HepG2 (cell line): ENCODE data around the gene CDO1. TPM values are rescaled to one million over a fixed set of nuclear protein-coding genes. Genes with fewer than 3 reads are reported as not detected.

ENCODE experiments used
- ATF7-NPFF ChIP-seq: sonication (generic); formaldehyde crosslinking; IDR thresholded peaks from 2 replicates; pipeline ENCODE4 v1.8.1; 2023; ENCODE audit warnings: mild to moderate bottlenecking, low read depth, missing genetic modification reagents, moderate library complexity
- EED ChIP-seq: sonication (generic); formaldehyde crosslinking; IDR thresholded peaks from 2 replicates; pipeline ENCODE4 v1.5.0; 2020; ENCODE audit warnings: mild to moderate bottlenecking, missing genetic modification reagents
- JUND ChIP-seq: sonication (generic); formaldehyde crosslinking; IDR thresholded peaks from 2 replicates; pipeline ENCODE4 v1.8.0; 2022; ENCODE audit warnings: mild to moderate bottlenecking, missing genetic modification reagents
- NFE2L2 ChIP-seq: fragments of 150-350 bp; IDR thresholded peaks from 2 replicates; pipeline ENCODE4 v1.6.1; 2014; ENCODE audit warnings: low read length
- NRL ChIP-seq: sonication (generic); formaldehyde crosslinking; IDR thresholded peaks from 2 replicates; pipeline ENCODE4 v1.5.0; 2020; ENCODE audit warnings: missing genetic modification reagents, mild to moderate bottlenecking, moderate library complexity, borderline replicate concordance
- SIX4 ChIP-seq: sonication (generic); formaldehyde crosslinking; IDR thresholded peaks from 2 replicates; pipeline ENCODE4 v1.4.0; 2020; ENCODE audit warnings: missing genetic modification reagents
- SMC3 ChIP-seq: IDR thresholded peaks from 2 replicates; pipeline ENCODE4 v1.6.1; 2011; ENCODE audit warnings: low read length, improper control_type of control experiment
- WIZ ChIP-seq: sonication (generic); formaldehyde crosslinking; IDR thresholded peaks from 2 replicates; pipeline ENCODE4 v1.5.1; 2020; ENCODE audit warnings: mild to moderate bottlenecking, missing genetic modification reagents
- ZBTB8A ChIP-seq: sonication (generic); formaldehyde crosslinking; IDR thresholded peaks from 2 replicates; pipeline ENCODE4 v1.4.0; 2020; ENCODE audit warnings: mild to moderate bottlenecking, low read depth, missing genetic modification reagents, borderline replicate concordance
- ZNF326 ChIP-seq: sonication (generic); formaldehyde crosslinking; IDR thresholded peaks from 2 replicates; pipeline ENCODE4 v1.4.0; 2020; ENCODE audit warnings: missing genetic modification reagents, borderline replicate concordance
- ZNF660 ChIP-seq: sonication (generic); formaldehyde crosslinking; IDR thresholded peaks from 2 replicates; pipeline ENCODE4 v1.5.1; 2020; ENCODE audit warnings: mild to moderate bottlenecking, low read depth, missing genetic modification reagents, borderline replicate concordance
- ZNF709 ChIP-seq: sonication (generic); formaldehyde crosslinking; IDR thresholded peaks from 2 replicates; pipeline ENCODE4 v1.5.0; 2020; ENCODE audit warnings: mild to moderate bottlenecking, missing genetic modification reagents
- ZNF879 ChIP-seq: sonication (generic); formaldehyde crosslinking; IDR thresholded peaks from 2 replicates; pipeline ENCODE4 v1.8.1; 2023; ENCODE audit warnings: missing genetic modification reagents
- polyA plus RNA-seq, 8 experiments: library from polyadenylated mRNA; depleted of rRNA in 3 of 8; stranded (reverse) in 7 of 8; unstranded in 1 of 8; fragments of >200 nt; fragmentation: Illumina TruSeq in 4 of 8; extraction: Trizol in 4 of 8; gene quantifications; 2 replicates each; pipeline versions ENCODE4 v1.2.1 to v1.2.3, GENCODE V29; 2011 to 2016; ENCODE audit warnings: low read depth in 4 of 8, missing spikeins in 1 of 8, mixed read lengths in 1 of 8; ENCODE audit not compliant: insufficient read depth in 1 of 8
- total RNA-seq, 5 experiments: library from RNA; depleted of rRNA; stranded (reverse); fragments of >200 nt; fragmentation: Illumina TruSeq; extraction: Trizol; gene quantifications; 2 replicates each; pipeline ENCODE4 v1.2.3, GENCODE V29; 2016; ENCODE audit warnings: low read depth in 1 of 5
- TF ChIP-seq, protein P1 (sequence below): sonication (generic); formaldehyde crosslinking; IDR thresholded peaks from 2 replicates; pipeline ENCODE4 v1.5.1; 2020; ENCODE audit warnings: mild to moderate bottlenecking, missing genetic modification reagents, moderate library complexity
- TF ChIP-seq, protein P2 (sequence below): IDR thresholded peaks from 2 replicates; pipeline ENCODE4 v1.6.1; 2016; ENCODE audit warnings: low read depth
- TF ChIP-seq, protein P3 (sequence below): sonication (generic); formaldehyde crosslinking; IDR thresholded peaks from 2 replicates; pipeline ENCODE4 v1.4.0; 2020; ENCODE audit warnings: mild to moderate bottlenecking, low read depth, missing genetic modification reagents
- TF ChIP-seq, protein P4 (sequence below): IDR thresholded peaks from 2 replicates; pipeline ENCODE4 v1.6.1; 2016; ENCODE audit warnings: control low read depth
- TF ChIP-seq, protein P5 (sequence below): sonication (generic); formaldehyde crosslinking; IDR thresholded peaks from 2 replicates; pipeline ENCODE4 v1.8.0; 2022; ENCODE audit warnings: low read depth, missing genetic modification reagents
- TF ChIP-seq, protein P6 (sequence below): sonication (generic); formaldehyde crosslinking; IDR thresholded peaks from 2 replicates; pipeline ENCODE4 v1.4.0; 2020; ENCODE audit warnings: missing genetic modification reagents

Gene CDO1
- total and polyA plus RNA-seq, 2 of the 13 experiments (the other 11 are each of a cell fraction or from before 2014, with no cell fraction given), result 3.2 to 4.4 TPM

DNA sequence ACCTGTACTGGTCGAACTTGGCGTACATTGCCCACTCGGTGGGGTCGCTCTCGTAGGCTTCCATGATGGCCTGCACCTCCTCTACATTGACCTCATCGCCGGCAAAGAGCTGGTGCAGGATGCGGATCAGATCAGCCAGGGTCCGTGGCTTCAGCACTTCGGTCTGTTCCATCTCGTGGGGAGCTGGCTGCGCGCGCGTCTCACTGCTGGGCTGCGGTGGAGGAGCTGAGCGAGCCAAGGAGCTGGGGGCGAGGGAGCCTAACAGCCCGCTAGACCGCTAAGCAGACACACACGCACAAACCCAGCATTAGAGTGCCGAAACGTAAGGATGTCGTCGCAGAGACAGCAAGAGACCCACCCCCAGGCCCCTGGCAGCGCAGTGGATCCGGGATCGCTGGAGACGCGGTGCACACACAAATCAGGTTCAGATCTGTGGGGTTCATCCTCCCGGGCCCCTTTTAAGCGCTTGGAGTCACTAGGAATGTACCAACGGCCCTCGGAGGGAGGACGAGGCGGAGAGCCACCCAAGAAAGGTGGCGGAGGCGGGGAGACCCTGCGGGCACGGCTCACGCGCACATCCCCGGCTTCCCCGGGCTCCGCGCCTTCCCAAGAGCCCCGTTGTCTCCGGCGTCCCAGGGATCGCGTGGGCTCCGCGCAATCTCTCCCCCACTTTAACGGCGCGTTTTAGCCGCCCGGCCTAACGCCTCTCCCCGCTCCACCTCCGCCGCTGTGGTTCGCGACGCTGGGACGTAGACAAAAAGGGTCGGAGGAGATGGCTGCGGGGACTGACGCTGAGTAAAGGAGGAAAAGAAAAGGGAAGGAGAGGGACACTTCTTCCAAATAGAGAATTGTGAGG lies at the start of gene CDO1 (continued):
- TF ChIP-seq, protein P1, sequence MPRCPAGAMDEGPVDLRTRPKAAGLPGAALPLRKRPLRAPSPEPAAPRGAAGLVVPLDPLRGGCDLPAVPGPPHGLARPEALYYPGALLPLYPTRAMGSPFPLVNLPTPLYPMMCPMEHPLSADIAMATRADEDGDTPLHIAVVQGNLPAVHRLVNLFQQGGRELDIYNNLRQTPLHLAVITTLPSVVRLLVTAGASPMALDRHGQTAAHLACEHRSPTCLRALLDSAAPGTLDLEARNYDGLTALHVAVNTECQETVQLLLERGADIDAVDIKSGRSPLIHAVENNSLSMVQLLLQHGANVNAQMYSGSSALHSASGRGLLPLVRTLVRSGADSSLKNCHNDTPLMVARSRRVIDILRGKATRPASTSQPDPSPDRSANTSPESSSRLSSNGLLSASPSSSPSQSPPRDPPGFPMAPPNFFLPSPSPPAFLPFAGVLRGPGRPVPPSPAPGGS, result no peak
- TF ChIP-seq ATF7-NPFF (CRISPR knock-in tag), result 0 out of 2 replicates have a peak, but pooled peaks have one; percentile 29
- TF ChIP-seq, protein P2, sequence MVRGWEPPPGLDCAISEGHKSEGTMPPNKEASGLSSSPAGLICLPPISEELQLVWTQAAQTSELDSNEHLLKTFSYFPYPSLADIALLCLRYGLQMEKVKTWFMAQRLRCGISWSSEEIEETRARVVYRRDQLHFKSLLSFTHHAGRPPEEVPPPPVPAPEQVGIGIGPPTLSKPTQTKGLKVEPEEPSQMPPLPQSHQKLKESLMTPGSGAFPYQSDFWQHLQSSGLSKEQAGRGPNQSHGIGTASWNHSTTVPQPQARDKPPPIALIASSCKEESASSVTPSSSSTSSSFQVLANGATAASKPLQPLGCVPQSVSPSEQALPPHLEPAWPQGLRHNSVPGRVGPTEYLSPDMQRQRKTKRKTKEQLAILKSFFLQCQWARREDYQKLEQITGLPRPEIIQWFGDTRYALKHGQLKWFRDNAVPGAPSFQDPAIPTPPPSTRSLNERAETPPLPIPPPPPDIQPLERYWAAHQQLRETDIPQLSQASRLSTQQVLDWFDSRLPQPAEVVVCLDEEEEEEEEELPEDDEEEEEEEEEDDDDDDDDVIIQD (CRISPR knock-in tag), result no peak
- TF ChIP-seq NFE2L2, result no peak
- no peak for TF ChIP-seq JUND
- TF ChIP-seq ZNF879 (CRISPR knock-in tag), result no peak
- TF ChIP-seq, protein P3, sequence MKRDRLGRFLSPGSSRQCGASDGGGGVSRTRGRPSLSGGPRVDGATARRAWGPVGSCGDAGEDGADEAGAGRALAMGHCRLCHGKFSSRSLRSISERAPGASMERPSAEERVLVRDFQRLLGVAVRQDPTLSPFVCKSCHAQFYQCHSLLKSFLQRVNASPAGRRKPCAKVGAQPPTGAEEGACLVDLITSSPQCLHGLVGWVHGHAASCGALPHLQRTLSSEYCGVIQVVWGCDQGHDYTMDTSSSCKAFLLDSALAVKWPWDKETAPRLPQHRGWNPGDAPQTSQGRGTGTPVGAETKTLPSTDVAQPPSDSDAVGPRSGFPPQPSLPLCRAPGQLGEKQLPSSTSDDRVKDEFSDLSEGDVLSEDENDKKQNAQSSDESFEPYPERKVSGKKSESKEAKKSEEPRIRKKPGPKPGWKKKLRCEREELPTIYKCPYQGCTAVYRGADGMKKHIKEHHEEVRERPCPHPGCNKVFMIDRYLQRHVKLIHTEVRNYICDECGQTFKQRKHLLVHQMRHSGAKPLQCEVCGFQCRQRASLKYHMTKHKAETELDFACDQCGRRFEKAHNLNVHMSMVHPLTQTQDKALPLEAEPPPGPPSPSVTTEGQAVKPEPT (CRISPR knock-in tag), result no peak
- TF ChIP-seq ZNF660 (CRISPR knock-in tag), result no peak
- TF ChIP-seq, protein P4, sequence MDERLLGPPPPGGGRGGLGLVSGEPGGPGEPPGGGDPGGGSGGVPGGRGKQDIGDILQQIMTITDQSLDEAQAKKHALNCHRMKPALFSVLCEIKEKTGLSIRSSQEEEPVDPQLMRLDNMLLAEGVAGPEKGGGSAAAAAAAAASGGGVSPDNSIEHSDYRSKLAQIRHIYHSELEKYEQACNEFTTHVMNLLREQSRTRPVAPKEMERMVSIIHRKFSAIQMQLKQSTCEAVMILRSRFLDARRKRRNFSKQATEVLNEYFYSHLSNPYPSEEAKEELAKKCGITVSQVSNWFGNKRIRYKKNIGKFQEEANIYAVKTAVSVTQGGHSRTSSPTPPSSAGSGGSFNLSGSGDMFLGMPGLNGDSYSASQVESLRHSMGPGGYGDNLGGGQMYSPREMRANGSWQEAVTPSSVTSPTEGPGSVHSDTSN (CRISPR knock-in tag), result no peak
- TF ChIP-seq WIZ, result no peak
- no peak for TF ChIP-seq SIX4 (CRISPR knock-in tag)
- TF ChIP-seq ZNF709 (CRISPR knock-in tag), result 0 out of 2 replicates have a peak, but pooled peaks have one; percentile 10
- no peak for TF ChIP-seq ZNF326 (CRISPR knock-in tag)
- no peak for TF ChIP-seq SMC3
- TF ChIP-seq, protein P5, sequence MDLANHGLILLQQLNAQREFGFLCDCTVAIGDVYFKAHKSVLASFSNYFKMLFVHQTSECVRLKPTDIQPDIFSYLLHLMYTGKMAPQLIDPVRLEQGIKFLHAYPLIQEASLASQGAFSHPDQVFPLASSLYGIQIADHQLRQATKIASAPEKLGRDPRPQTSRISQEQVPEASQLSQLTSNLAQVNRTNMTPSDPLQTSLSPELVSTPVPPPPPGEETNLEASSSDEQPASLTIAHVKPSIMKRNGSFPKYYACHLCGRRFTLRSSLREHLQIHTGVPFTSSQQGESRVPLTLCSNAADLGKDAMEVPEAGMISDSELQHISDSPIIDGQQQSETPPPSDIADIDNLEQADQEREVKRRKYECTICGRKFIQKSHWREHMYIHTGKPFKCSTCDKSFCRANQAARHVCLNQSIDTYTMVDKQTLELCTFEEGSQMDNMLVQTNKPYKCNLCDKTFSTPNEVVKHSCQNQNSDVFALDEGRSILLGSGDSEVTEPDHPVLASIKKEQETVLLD (CRISPR knock-in tag), result no peak
- no peak for TF ChIP-seq ZBTB8A (CRISPR knock-in tag)
- TF ChIP-seq EED (CRISPR knock-in tag), result no peak
- peak; percentile 77; the same call in 1 of the 2 replicates for TF ChIP-seq NRL (CRISPR knock-in tag)
- TF ChIP-seq, protein P6, sequence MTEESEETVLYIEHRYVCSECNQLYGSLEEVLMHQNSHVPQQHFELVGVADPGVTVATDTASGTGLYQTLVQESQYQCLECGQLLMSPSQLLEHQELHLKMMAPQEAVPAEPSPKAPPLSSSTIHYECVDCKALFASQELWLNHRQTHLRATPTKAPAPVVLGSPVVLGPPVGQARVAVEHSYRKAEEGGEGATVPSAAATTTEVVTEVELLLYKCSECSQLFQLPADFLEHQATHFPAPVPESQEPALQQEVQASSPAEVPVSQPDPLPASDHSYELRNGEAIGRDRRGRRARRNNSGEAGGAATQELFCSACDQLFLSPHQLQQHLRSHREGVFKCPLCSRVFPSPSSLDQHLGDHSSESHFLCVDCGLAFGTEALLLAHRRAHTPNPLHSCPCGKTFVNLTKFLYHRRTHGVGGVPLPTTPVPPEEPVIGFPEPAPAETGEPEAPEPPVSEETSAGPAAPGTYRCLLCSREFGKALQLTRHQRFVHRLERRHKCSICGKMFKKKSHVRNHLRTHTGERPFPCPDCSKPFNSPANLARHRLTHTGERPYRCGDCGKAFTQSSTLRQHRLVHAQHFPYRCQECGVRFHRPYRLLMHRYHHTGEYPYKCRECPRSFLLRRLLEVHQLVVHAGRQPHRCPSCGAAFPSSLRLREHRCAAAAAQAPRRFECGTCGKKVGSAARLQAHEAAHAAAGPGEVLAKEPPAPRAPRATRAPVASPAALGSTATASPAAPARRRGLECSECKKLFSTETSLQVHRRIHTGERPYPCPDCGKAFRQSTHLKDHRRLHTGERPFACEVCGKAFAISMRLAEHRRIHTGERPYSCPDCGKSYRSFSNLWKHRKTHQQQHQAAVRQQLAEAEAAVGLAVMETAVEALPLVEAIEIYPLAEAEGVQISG, result no peak
